Choroid plexus epithelial cell (primary cell): ENCODE results near the gene CLPX.
"Not testable (repeated sequence)": the region's sequence is repeated elsewhere in the genome, so short reads cannot be mapped to it uniquely, and the experiment has no call there.

Experiments
- DNase-seq: peaks from one replicate; pipeline ENCODE4 v3.0.0-alpha.2; 2010; ENCODE audit warnings: low read depth
- H3K4me3 ChIP-seq: 2 replicates; pipeline ENCODE4 v1.5.1; 2011; ENCODE audit warnings: low read depth, mild to moderate bottlenecking, control low read depth, low read length, moderate library complexity
- TF ChIP-seq, protein P1 (sequence below): conservative IDR thresholded peaks from 2 replicates; pipeline ENCODE4 v1.5.1; 2011; ENCODE audit warnings: low read depth, mild to moderate bottlenecking, control low read depth, inconsistent platforms, low read length, moderate library complexity

The CLPX gene

DNA sequence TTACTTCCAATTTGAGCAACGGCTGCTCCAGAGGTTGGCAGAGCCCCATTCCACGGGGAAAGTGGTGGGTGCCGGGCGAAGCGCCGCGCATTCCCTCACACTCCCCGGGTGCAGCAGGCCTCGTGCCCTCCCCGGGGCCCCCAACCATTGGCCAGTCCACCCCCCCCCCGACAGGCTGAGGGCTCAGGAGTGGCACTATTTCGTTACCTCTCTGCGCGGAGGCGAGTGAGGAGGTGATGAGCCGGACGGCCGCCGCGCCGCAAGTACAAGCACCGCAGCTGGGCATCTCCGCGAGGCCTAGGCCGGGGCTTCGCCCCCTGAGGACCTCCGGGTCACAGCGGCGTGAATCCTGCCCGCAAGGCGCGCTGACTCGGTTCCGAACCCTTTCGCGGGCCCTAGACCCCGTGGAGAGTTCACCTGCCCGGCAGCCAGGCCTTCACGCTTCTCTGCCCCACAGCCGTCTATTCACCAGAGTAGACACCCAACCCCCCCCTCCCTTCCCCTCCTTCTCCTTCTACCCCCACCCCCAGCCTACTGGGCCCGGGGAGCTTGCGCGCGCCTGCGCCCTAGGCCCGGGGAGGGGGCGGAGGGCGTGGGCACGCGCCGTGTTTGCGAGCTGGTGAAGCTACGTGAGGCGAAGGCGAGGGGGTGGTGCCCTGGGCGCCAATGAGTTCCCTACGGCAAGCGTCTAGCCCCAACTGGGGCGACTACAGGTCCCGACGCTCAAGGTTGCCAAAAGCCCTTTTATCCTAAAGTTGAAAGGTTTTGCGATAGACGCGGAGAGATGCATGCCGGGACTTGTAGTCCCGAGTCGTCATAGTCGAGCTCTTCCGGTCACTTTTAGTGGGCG, at the start of gene CLPX:
Gene CLPX, minus strand, starts transcription at position 475 of the 850 bp plus-strand sequence. Its CDS starts 189 bp downstream, at position 286.
- TF ChIP-seq, protein P1, sequence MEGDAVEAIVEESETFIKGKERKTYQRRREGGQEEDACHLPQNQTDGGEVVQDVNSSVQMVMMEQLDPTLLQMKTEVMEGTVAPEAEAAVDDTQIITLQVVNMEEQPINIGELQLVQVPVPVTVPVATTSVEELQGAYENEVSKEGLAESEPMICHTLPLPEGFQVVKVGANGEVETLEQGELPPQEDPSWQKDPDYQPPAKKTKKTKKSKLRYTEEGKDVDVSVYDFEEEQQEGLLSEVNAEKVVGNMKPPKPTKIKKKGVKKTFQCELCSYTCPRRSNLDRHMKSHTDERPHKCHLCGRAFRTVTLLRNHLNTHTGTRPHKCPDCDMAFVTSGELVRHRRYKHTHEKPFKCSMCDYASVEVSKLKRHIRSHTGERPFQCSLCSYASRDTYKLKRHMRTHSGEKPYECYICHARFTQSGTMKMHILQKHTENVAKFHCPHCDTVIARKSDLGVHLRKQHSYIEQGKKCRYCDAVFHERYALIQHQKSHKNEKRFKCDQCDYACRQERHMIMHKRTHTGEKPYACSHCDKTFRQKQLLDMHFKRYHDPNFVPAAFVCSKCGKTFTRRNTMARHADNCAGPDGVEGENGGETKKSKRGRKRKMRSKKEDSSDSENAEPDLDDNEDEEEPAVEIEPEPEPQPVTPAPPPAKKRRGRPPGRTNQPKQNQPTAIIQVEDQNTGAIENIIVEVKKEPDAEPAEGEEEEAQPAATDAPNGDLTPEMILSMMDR = no peak

DNA sequence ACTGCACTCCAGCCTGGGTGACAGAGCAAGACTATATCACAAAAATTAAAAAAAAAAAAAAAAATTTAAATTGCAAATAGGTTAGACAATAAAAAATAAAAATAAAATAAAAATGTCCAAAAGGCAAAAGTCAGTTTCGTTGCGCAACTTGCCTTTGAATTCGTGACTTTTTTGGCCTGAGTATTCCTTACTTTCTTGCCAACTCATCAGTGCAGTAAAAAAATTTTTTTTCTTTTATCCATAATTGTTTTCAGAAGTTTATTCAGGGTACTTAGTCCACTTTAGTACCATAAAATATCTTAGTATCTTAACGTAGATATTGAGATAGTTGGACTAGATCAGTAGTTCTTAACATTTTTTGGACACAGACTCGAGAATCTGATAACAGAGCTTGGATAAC, 48.6 kb upstream of the CLPX start:
- TF ChIP-seq, protein P1 = no peak
- DNase-seq = no peak
- H3K4me3 ChIP-seq = no peak overlapping the region

More for the DNA sequence above, at the start of gene CLPX:
- peak; percentile 93 for DNase-seq
- H3K4me3 ChIP-seq = peak within 1 kb of the TSS; percentile 97

DNA sequence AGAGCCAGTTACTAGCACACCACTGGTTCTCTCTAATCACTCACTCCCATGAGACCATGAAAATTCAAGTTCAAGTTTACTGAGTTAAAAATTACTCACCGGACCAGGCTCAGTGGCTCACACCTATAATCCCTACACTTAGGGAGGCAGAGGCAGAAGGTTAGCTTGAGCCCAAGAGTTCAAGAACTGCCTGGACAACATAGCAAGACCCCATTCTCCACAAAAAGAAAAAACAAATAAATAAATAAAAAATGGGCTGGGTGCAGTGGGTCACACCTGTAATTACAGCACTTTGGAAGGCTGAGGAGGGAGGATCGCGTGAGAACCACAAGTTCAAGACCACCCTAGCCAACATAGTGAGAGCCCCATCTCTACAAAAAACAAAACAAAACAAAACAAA, 47.4 kb upstream of the CLPX start:
- no peak overlapping the region for H3K4me3 ChIP-seq
- DNase-seq = no peak
- TF ChIP-seq, protein P1 = no peak

DNA sequence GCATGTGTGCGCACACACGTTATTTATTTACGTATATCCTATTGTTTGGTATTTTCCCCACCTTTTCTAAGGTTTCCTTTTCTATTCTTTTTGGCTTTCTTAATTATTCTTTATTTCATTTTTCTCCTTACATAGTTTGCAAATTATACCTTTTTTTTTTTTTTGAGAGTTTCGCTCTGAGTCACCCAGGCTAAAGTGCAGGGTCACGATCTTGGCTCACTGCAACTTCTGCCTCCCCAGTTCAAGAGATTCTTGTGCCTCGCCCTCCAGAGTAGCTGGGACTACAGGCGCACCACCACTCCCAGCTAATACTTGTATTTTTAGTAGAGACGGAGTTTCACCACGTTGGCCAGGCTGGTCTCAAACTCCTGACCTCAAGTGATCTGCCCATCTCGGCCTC, 46.2 kb upstream of the CLPX start:
- no peak overlapping the region for H3K4me3 ChIP-seq
- DNase-seq = no peak
- TF ChIP-seq, protein P1 = no peak

DNA sequence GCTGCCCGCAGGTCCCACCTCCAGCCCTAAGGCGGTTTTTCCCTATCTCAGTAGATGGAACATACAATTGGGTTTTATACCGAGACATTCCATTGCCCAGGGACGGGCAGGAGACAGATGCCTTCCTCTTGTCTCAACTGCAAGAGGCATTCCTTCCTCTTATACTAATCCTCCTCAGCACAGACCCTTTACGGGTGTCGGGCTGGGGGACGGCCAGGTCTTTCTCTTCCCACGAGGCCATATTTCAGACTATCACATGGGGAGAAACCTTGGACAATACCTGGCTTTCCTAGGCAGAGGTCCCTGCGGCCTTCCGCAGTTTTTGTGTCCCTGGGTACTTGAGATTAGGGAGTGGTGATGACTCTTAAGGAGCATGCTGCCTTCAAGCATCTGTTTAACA, 41.8 kb upstream of the CLPX start:
- H3K4me3 ChIP-seq, DNase-seq: not testable (repeated sequence)

DNA sequence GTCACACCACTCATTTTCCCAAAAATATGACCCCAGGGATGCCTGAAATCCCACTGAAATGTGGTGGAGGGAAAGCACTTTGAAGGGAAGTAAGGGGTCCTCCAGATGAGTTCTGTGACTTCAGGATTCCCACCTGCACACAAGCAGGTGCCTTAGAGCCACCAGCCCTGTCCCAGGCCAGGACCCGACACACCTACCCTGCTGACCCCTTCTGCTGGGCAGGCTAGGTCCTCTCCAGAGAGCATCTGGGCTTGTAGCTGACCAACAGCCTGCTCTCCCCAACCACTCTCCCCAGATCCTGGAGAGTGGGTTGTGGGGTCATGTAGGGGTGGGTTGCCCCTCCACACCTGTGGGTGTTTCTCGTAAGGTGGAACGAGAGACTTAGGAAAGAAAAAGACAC, 41.1 kb upstream of the CLPX start:
- TF ChIP-seq, protein P1 = no peak
- DNase-seq = no peak
- no peak overlapping the region for H3K4me3 ChIP-seq

DNA sequence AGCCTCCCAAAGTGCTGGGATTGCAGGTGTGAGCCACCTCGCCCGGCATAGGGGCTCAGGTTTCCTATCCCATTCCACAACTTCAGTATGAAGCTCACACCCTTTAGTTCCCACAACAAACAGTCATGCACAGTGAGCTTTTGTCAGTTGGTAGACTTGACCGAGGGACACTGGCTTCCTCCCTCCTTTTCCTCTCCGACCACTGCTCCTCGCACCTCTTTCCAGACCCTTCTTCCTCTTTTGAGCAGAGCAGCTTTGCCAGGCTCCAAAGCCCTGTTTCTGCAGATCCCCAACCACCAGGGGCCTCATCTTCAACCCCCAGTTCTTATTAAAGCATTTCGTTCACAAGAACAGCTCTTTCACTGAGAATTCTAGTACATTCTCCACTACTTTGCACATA, 38.9 kb upstream of the CLPX start:
- no peak for DNase-seq
- TF ChIP-seq, protein P1 = no peak
- no peak overlapping the region for H3K4me3 ChIP-seq
